K562 (cell line): Measurements from ENCODE around the gene STYX. TPM values are rescaled to one million over a fixed set of nuclear protein-coding genes. Genes with fewer than 3 reads are reported as not detected.
A peak's percentile ranks its signal among the peaks of the same experiment; 100 is the strongest.

Experiments
- ATF1 ChIP-seq, 2 experiments: fragments of 450-650 bp in 1 of 2; IDR thresholded peaks; 2 replicates each; pipeline ENCODE4 v1.6.1; 2016; ENCODE audit warnings: missing compliant biosample characterization in 1 of 2, missing genetic modification characterization in 1 of 2
- CCNT2 ChIP-seq: IDR thresholded peaks from 2 replicates; pipeline ENCODE4 v1.6.1; 2011; ENCODE audit warnings: borderline replicate concordance, low read depth, mild to moderate bottlenecking, moderate library complexity, mixed read lengths, low read length; ENCODE audit not compliant: insufficient read length; ENCODE audit errors: extremely low read depth
- CREB3L1 ChIP-seq: fragments of 450-650 bp; IDR thresholded peaks from 2 replicates; pipeline ENCODE4 v1.6.1; 2014; ENCODE audit warnings: low read depth, mild to moderate bottlenecking, moderate library complexity, borderline replicate concordance
- GATAD2A ChIP-seq: fragments of 450-650 bp; IDR thresholded peaks from 2 replicates; pipeline ENCODE4 v1.6.1; 2017
- HCFC1 ChIP-seq: IDR thresholded peaks from 2 replicates; pipeline ENCODE4 v1.6.1; 2012; ENCODE audit warnings: low read depth, low read length, improper control_type of control experiment
- MGA ChIP-seq: fragments of 450-650 bp; IDR thresholded peaks from 2 replicates; pipeline ENCODE4 v1.6.1; 2016; ENCODE audit warnings: mild to moderate bottlenecking, moderate library complexity
- MNT ChIP-seq, 2 experiments: fragments of 450-650 bp; conservative IDR thresholded peaks; 2 replicates each; pipeline ENCODE4 v1.6.1; 2017; ENCODE audit warnings: mild to moderate bottlenecking in 2 of 2, moderate library complexity in 2 of 2
- PHF8 ChIP-seq: fragments of 200-600 bp; sonication (generic); IDR thresholded peaks from 2 replicates; pipeline ENCODE4 v1.6.1; 2012; ENCODE audit warnings: mixed run types, mild to moderate bottlenecking, inconsistent platforms, low read length, moderate library complexity, borderline replicate concordance
- RBFOX2 ChIP-seq: fragments of 200-400 bp; formaldehyde crosslinking; IDR thresholded peaks from 2 replicates; pipeline ENCODE4 v1.6.1; 2017; ENCODE audit warnings: low read depth, mild to moderate bottlenecking, low read length, moderate library complexity
- polyA plus RNA-seq, 8 experiments: library from polyadenylated mRNA; depleted of rRNA in 4 of 8; stranded (reverse) in 5 of 8; unstranded in 3 of 8; fragments of >200 nt; fragmentation: Nextera tagmentation in 2 of 8; fragmentation: Illumina TruSeq in 1 of 8; extraction: Ambion mirVana in 2 of 8; extraction: Trizol in 1 of 8; gene quantifications; 2 replicates each; pipeline versions ENCODE4 v1.2.1 to v1.2.3, GENCODE V29; 2011 to 2014; ENCODE audit warnings: inconsistent platforms in 1 of 8, missing spikeins in 1 of 8
- total RNA-seq, 7 experiments: library from RNA; depleted of rRNA in 6 of 7; stranded (reverse); fragments of >200 nt in 6 of 7; fragmentation: Illumina TruSeq in 2 of 7; extraction: Trizol in 2 of 7; gene quantifications; 2 replicates each; pipeline versions ENCODE4 v1.2.1 to v1.2.3, GENCODE V29; 2011 to 2021; ENCODE audit warnings: low replicate concordance in 1 of 7

The STYX gene
- total and polyA plus RNA-seq, 9 of the 15 experiments (the other 6 are each of a cell fraction or from before 2014, with no cell fraction given): 5.0 to 15.4 (median 10.6) TPM

GRCh38 chr14:52791223-52792096 is 61.5 kb downstream of the STYX start, which contains the start of gene GNPNAT1 (continued):
- TF ChIP-seq PHF8 (peak; percentile 84), MNT (conservative IDR thresholded peaks at IDR 0.05) (peak; percentile 68 to 79), CREB3L1 (peak; percentile 41; the same call in 1 of the 2 replicates), HCFC1 (peak; percentile 31; the same call in 1 of the 2 replicates), GATAD2A (0 out of 2 replicates have a peak, but pooled peaks have one; percentile 68), CCNT2 (peak; percentile 60), RBFOX2 (peak; percentile 80), MGA (peak; percentile 89), ATF1 (CRISPR knock-in tag; IDR thresholded peaks at IDR 0.05) (no peak), ATF1 (tag; IDR thresholded peaks at IDR 0.05) (peak; percentile 46; the same call in 1 of the 2 replicates)
